GM23248 (cell line): ENCODE results near the gene TRAPPC13. TPM values are rescaled to one million over a fixed set of nuclear protein-coding genes. Genes with fewer than 3 reads are reported as not detected.

Experiments used
- DNase-seq: peaks from one replicate; pipeline ENCODE4 v3.0.0-alpha.2; 2015
- H2AFZ ChIP-seq: fragments of 200-600 bp; sonication (generic); 2 replicates; pipeline ENCODE4 v1.6.1; 2016; ENCODE audit warnings: antibody characterized with exemption
- H3F3A ChIP-seq: fragments of 200-600 bp; sonication (generic); 2 replicates; pipeline ENCODE4 v1.6.1; 2016; ENCODE audit warnings: mild to moderate bottlenecking, antibody characterized with exemption, mixed run types; ENCODE audit not compliant: insufficient read depth
- H3K27ac ChIP-seq: fragments of 200-600 bp; sonication (generic); 2 replicates; pipeline ENCODE4 v1.5.1; 2016; ENCODE audit warnings: mild to moderate bottlenecking
- H3K27me3 ChIP-seq: fragments of 200-600 bp; sonication (generic); replicated peaks from 2 replicates; pipeline ENCODE4 v1.6.1; 2016; ENCODE audit warnings: mild to moderate bottlenecking; ENCODE audit not compliant: insufficient read depth
- H3K36me3 ChIP-seq: fragments of 200-600 bp; sonication (generic); 2 replicates; pipeline ENCODE4 v1.6.1; 2016; ENCODE audit warnings: low read depth, mild to moderate bottlenecking
- H3K4me1 ChIP-seq: fragments of 200-600 bp; sonication (generic); 2 replicates; pipeline ENCODE4 v1.6.1; 2016; ENCODE audit warnings: mild to moderate bottlenecking; ENCODE audit not compliant: insufficient read depth
- H3K4me2 ChIP-seq: fragments of 200-600 bp; sonication (generic); one replicate; pipeline ENCODE4 v1.6.1; 2016; ENCODE audit warnings: mild to moderate bottlenecking; ENCODE audit not compliant: unreplicated experiment
- H3K4me3 ChIP-seq: fragments of 200-600 bp; sonication (generic); 2 replicates; pipeline ENCODE4 v1.5.1; 2016; ENCODE audit warnings: mild to moderate bottlenecking
- H3K79me2 ChIP-seq: fragments of 200-600 bp; sonication (generic); 2 replicates; pipeline ENCODE4 v1.6.1; 2016; ENCODE audit warnings: mild to moderate bottlenecking; ENCODE audit not compliant: insufficient read depth
- H3K9ac ChIP-seq: fragments of 200-600 bp; sonication (generic); 2 replicates; pipeline ENCODE4 v1.6.1; 2016; ENCODE audit warnings: mild to moderate bottlenecking
- H3K9me2 ChIP-seq: fragments of 200-600 bp; sonication (generic); 2 replicates; pipeline ENCODE4 v1.6.1; 2016; ENCODE audit warnings: mixed run types, mild to moderate bottlenecking, moderate library complexity; ENCODE audit not compliant: insufficient read depth
- H3K9me3 ChIP-seq: fragments of 200-600 bp; sonication (generic); one replicate; pipeline ENCODE4 v1.6.1; 2017; ENCODE audit warnings: low read depth
- H4K20me1 ChIP-seq: fragments of 200-600 bp; sonication (generic); 2 replicates; pipeline ENCODE4 v1.6.0; 2016; ENCODE audit not compliant: insufficient read depth
- EZH2 ChIP-seq: fragments of 200-600 bp; sonication (generic); IDR thresholded peaks from 2 replicates; pipeline ENCODE4 v1.6.1; 2018; ENCODE audit warnings: antibody characterized with exemption, mild to moderate bottlenecking; ENCODE audit not compliant: insufficient read depth, poor library complexity, severe bottlenecking
- EZH2phosphoT487 ChIP-seq: fragments of 200-600 bp; sonication (generic); IDR thresholded peaks from 2 replicates; pipeline ENCODE4 v1.6.1; 2018; ENCODE audit warnings: antibody characterized with exemption, moderate library complexity, mild to moderate bottlenecking, low read depth; ENCODE audit not compliant: insufficient read depth
- WGBS, 2 experiments: methylation state at CpG; one replicate each; pipeline ENCODE4 v1.1.6; 2015 to 2017; ENCODE audit warnings: low lambda C conversion rate in 2 of 2, low coverage in 1 of 2; ENCODE audit errors: missing lambda C conversion rate in 2 of 2; 5-methylcytosine and 5-hydroxymethylcytosine counted together
- in situ Hi-C: fragments of 300-500 bp; cut with MboI; formaldehyde crosslinking; loops from 2 replicates; pipeline ENCODE4 v1.15.0; 2020
- polyA plus RNA-seq: library from polyadenylated mRNA; unstranded; fragments of >200 nt; fragmentation: Nextera tagmentation; extraction: Ambion mirVana; gene quantifications from 2 replicates; pipeline ENCODE4 v1.2.1, GENCODE V29; 2016
- total RNA-seq: library from RNA; depleted of rRNA; stranded (reverse); fragments of >200 nt; shearing (Covaris generic); gene quantifications from 2 replicates; pipeline ENCODE4 v1.2.3, GENCODE V29; 2014

Gene TRAPPC13
- total and polyA plus RNA-seq, 2 experiments from 2014 or later = 19.5 to 21.1 TPM

DNA sequence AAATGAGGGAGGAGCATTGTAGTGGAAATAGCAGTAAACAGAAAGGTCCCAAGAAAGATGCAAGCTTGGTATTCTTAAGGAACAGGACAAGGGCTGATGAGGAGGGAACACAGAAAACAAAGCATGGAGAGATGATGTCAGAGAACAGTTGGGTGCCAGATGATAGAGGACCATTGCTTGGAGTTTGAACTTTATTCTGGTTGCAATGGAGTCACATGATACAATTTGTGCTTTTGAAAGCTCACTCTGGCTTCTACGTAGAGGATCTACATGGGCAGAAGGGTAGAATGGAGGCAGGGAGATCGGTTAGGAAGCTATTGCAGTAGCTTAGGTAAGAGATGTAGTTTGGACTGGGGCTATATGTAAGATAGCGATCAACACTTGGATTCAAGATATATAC, 57.3 kb downstream of the TRAPPC13 start:
- Histone ChIP-seq H3K27me3 (no peaks in the 10 kb centered on the region), H3K27ac (no peak overlapping the region), H3K9me2 (no peaks in the 10 kb centered on the region), H3K9ac (no peak overlapping the region), H3K4me3 (no peak overlapping the region), H2AFZ (no peak overlapping the region), H4K20me1 (no peaks in the 10 kb centered on the region), H3K36me3 (peaks cover 45% of the 10 kb centered on the region), H3F3A (no peaks in the 10 kb centered on the region), H3K4me1 (no peaks in the 10 kb centered on the region), H3K9me3 (no peaks in the 10 kb centered on the region), H3K4me2 (no peak overlapping the region), H3K79me2 (peaks cover 24% of the 10 kb centered on the region)
- TF ChIP-seq EZH2 (no peak), EZH2phosphoT487 (no peak)
- no peak for DNase-seq
- in situ Hi-C loops = no loop called here
- 84 to 88% methylated on average over 3 of the region's 3 CpGs for WGBS, 2 experiments

DNA sequence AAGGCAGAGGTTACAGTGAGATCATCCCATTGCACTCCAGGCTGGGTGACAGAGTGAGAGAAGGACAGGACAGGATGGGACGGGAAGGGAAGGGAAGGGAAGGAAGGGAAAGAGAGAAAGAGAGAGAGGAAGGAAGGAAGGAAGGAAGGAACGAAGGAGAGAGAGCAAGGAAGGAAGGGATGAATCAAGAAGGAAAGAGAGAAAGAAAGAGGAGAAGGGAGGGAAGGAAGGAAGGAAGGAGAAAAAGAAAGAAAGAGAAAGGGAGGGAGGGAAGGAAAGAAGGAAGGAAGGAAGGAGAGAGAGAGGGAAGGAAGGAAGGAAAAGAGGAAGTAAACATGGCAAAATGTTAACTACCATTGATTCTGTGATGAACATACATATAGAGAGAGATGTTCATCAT, 68.3 kb downstream of the TRAPPC13 start:
- no peak overlapping the region for H3K4me3 ChIP-seq
- no peak overlapping the region for H2AFZ ChIP-seq
- H3K27ac ChIP-seq = no peak overlapping the region
- no peaks in the 10 kb centered on the region for H3K9me2 ChIP-seq
- no peaks in the 10 kb centered on the region for H4K20me1 ChIP-seq
- peaks cover 8% of the 10 kb centered on the region; the same call in 1 of the 2 replicates for H3K4me1 ChIP-seq
- in situ Hi-C loops = no loop called here
- TF ChIP-seq EZH2 (no peak), EZH2phosphoT487 (no peak)
- H3K36me3 ChIP-seq = peaks cover 10% of the 10 kb centered on the region
- H3K27me3 ChIP-seq = no peaks in the 10 kb centered on the region
- no peaks in the 10 kb centered on the region for H3K9me3 ChIP-seq
- no peak overlapping the region for H3K9ac ChIP-seq
- H3F3A ChIP-seq = no peaks in the 10 kb centered on the region
- 96 to 99% methylated on average over 2 of the region's 2 CpGs for WGBS, 2 experiments
- no peaks in the 10 kb centered on the region for H3K79me2 ChIP-seq
- DNase-seq = no peak
- H3K4me2 ChIP-seq = no peak overlapping the region

DNA sequence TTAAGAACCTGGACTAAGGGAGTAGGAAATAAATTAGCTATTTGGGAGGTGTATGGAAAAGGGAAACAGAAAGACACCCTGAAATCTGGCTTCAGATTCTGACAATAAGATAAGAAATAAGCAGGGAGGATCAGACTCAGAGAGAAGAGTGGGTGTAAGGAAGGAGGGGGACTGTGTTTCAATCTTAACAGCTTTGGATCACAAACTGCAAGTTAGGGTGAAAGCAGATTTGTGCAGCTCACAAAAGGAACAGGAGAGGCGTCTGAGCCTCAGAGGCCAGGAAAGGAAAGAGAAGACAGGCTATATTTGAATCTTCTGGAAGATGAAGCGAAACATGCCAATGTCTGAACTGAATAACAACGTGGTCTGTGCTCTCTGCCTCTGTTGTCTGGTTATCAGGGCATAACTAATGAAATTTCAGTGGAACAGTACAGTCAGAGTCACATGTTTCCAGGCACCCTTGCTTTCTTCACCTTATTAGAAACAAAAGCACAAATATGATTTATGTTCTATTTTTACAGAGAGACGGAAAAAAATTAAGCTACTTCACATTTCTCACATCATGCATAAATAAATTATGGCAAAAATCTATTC, 70.4 kb downstream of the TRAPPC13 start:
- peaks cover 8% of the 10 kb centered on the region; the same call in 1 of the 2 replicates for H3K4me1 ChIP-seq
- H2AFZ ChIP-seq = no peak overlapping the region
- H3K9me3 ChIP-seq = no peaks in the 10 kb centered on the region
- no peaks in the 10 kb centered on the region for H3F3A ChIP-seq
- H3K9me2 ChIP-seq = no peaks in the 10 kb centered on the region
- TF ChIP-seq EZH2phosphoT487 = no peak
- no peak for TF ChIP-seq EZH2
- no peak for DNase-seq
- no peaks in the 10 kb centered on the region for H3K79me2 ChIP-seq
- in situ Hi-C loops = no loop called here
- WGBS, 2 experiments = 93 to 100% methylated on average over 4 of the region's 4 CpGs
- no peak overlapping the region for H3K4me3 ChIP-seq
- H3K27me3 ChIP-seq = no peaks in the 10 kb centered on the region
- H3K27ac ChIP-seq = no peak overlapping the region
- no peak overlapping the region for H3K4me2 ChIP-seq
- H3K9ac ChIP-seq = no peak overlapping the region
- no peaks in the 10 kb centered on the region for H4K20me1 ChIP-seq
- peaks cover 17% of the 10 kb centered on the region for H3K36me3 ChIP-seq

DNA sequence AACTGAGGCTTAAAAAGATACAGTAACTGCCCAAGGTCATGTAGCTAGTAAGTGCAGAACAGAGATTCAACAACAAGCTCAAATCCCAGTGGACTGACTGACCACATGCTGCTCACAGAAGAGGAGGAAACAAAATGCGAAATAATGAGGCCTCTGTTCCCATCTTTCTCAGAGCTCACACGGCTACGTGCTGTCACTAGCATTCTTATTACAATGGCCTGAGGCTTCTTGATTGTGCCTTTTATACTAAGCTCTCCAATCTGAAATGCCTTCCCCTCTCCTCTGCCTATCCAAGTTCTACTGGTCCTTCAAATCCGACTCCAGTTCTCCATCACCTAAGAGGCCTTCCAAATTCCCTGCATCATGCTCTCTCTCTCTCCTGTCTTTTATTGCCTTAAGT, 71.1 kb downstream of the TRAPPC13 start:
- H3K4me2 ChIP-seq = no peak overlapping the region
- H2AFZ ChIP-seq = no peak overlapping the region
- no peak for TF ChIP-seq EZH2phosphoT487
- TF ChIP-seq EZH2 = no peak
- H3K4me3 ChIP-seq = no peak overlapping the region
- no peaks in the 10 kb centered on the region for H3K9me3 ChIP-seq
- in situ Hi-C loops = no loop called here
- no peaks in the 10 kb centered on the region for H3K79me2 ChIP-seq
- no peaks in the 10 kb centered on the region for H3F3A ChIP-seq
- peaks cover 8% of the 10 kb centered on the region; the same call in 1 of the 2 replicates for H3K4me1 ChIP-seq
- no peak overlapping the region for H3K27ac ChIP-seq
- H3K27me3 ChIP-seq = no peaks in the 10 kb centered on the region
- DNase-seq = no peak
- 96 to 99% methylated on average over 4 of the region's 4 CpGs for WGBS, 2 experiments
- H3K36me3 ChIP-seq = peaks cover 17% of the 10 kb centered on the region
- H3K9ac ChIP-seq = no peak overlapping the region
- no peaks in the 10 kb centered on the region for H3K9me2 ChIP-seq
- no peaks in the 10 kb centered on the region for H4K20me1 ChIP-seq

- H3K4me3 ChIP-seq = no peak overlapping the region
- H3K9ac ChIP-seq = no peak overlapping the region
- TF ChIP-seq EZH2 (no peak), EZH2phosphoT487 (no peak)
- H3F3A ChIP-seq = no peaks in the 10 kb centered on the region
- H4K20me1 ChIP-seq = no peaks in the 10 kb centered on the region
- H2AFZ ChIP-seq = no peak overlapping the region
- peak overlapping the region; percentile 7 for H3K4me2 ChIP-seq
- H3K27ac ChIP-seq = no peak overlapping the region
- no peaks in the 10 kb centered on the region for H3K79me2 ChIP-seq
- DNase-seq = peak; percentile 28
- H3K9me2 ChIP-seq = no peaks in the 10 kb centered on the region
- no peaks in the 10 kb centered on the region for H3K27me3 ChIP-seq
- in situ Hi-C loops = no loop called here
- no peaks in the 10 kb centered on the region for H3K9me3 ChIP-seq
- peaks cover 8% of the 10 kb centered on the region; the same call in 1 of the 2 replicates for H3K4me1 ChIP-seq
- peaks cover 16% of the 10 kb centered on the region for H3K36me3 ChIP-seq
These were observed 72.1 kb downstream of the TRAPPC13 start for GRCh38 chr5:65696892-65697291.
